ENCODE measurements around the gene LILRB1. TPM values are rescaled to one million over a fixed set of nuclear protein-coding genes. Genes with fewer than 3 reads are reported as not detected.

Gene LILRB1
- total RNA-seq, 1 experiment from 2014 or later = not detected

GRCh38 chr19:54646331-54646841 is 16.1 kb downstream of the LILRB1 start:
- H3K79me2 ChIP-seq (ENCODE audit: low read length) = no peaks in the 10 kb centered on the region
- H3K36me3 ChIP-seq (ENCODE audit: low read depth, low read length) = no peaks in the 10 kb centered on the region
- no peak overlapping the region for H3K27ac ChIP-seq (ENCODE audit: low read length)
- no peaks in the 10 kb centered on the region for H3F3A ChIP-seq (ENCODE audit: low read length, unreplicated experiment)
- DNase-seq (no peak), ATAC-seq (no peak)
- no TSS peak for BruUV-seq (replicated peaks)
- H3K9me2 ChIP-seq (replicated peaks; ENCODE audit: low read length) = no peaks in the 10 kb centered on the region
- TF ChIP-seq EZH2 (IDR thresholded peaks at IDR 0.05; ENCODE audit: low read length, unreplicated experiment) = no peak
- TF ChIP-seq EZH2phosphoT487 (IDR thresholded peaks at IDR 0.05; ENCODE audit: borderline replicate concordance, low read length) = no peak
- TF ChIP-seq CTCF (conservative IDR thresholded peaks at IDR 0.05; ENCODE audit: low read depth, low read length) = no peak
- no peak overlapping the region for H3K9ac ChIP-seq (ENCODE audit: low read length)
- no peak overlapping the region for H3K4me2 ChIP-seq (ENCODE audit: low read length)
- peaks cover 67% of the 10 kb centered on the region for H3K27me3 ChIP-seq (ENCODE audit: low read length)
- ChIA-PET POLR2A (ENCODE audit: unreplicated experiment) (no interaction called here), CTCF (no interaction called here)
- H2AFZ ChIP-seq (ENCODE audit: low read length) = no peak overlapping the region
- intact Hi-C loops (cut with micrococcal nuclease) = no loop called here
- no peaks in the 10 kb centered on the region for H3K9me3 ChIP-seq (ENCODE audit: low read length)
- no peaks in the 10 kb centered on the region for H4K20me1 ChIP-seq (ENCODE audit: low read length)
- no peaks in the 10 kb centered on the region for H3K4me1 ChIP-seq (ENCODE audit: insufficient read depth, low read length)
- H3K4me3 ChIP-seq (ENCODE audit: low read length) = no peak overlapping the region

- Histone ChIP-seq H3K9me2 (replicated peaks; ENCODE audit: low read length) (no peaks in the 10 kb centered on the region), H3K79me2 (ENCODE audit: low read length) (no peaks in the 10 kb centered on the region), H3K4me2 (ENCODE audit: low read length) (no peak overlapping the region), H3K9ac (ENCODE audit: low read length) (no peak overlapping the region), H4K20me1 (ENCODE audit: low read length) (no peaks in the 10 kb centered on the region), H3K36me3 (ENCODE audit: low read depth, low read length) (no peaks in the 10 kb centered on the region), H3K4me1 (ENCODE audit: insufficient read depth, low read length) (no peaks in the 10 kb centered on the region), H3K27ac (ENCODE audit: low read length) (no peak overlapping the region), H3K4me3 (ENCODE audit: low read length) (no peak overlapping the region), H3F3A (ENCODE audit: low read length, unreplicated experiment) (no peaks in the 10 kb centered on the region), H3K27me3 (ENCODE audit: low read length) (peaks cover 51% of the 10 kb centered on the region), H2AFZ (ENCODE audit: low read length) (no peak overlapping the region), H3K9me3 (ENCODE audit: low read length) (no peaks in the 10 kb centered on the region)
- DNase-seq = no peak
- no peak for ATAC-seq
- BruUV-seq (replicated peaks) = no TSS peak
- intact Hi-C loops (cut with micrococcal nuclease) = no loop called here
- CTCF ChIA-PET = no interaction called here
- no peak for TF ChIP-seq EZH2 (IDR thresholded peaks at IDR 0.05; ENCODE audit: low read length, unreplicated experiment)
- no peak for TF ChIP-seq EZH2phosphoT487 (IDR thresholded peaks at IDR 0.05; ENCODE audit: borderline replicate concordance, low read length)
- no peak for TF ChIP-seq CTCF (conservative IDR thresholded peaks at IDR 0.05; ENCODE audit: low read depth, low read length)
- POLR2A ChIA-PET (ENCODE audit: unreplicated experiment) = no interaction called here
These were observed 17.8 kb downstream of the LILRB1 start for GRCh38 chr19:54648129-54648528.

GRCh38 chr19:54650108-54650655 is 19.9 kb downstream of the LILRB1 start:
- Histone ChIP-seq H3K79me2 (ENCODE audit: low read length) (no peaks in the 10 kb centered on the region), H3K9me3 (ENCODE audit: low read length) (no peaks in the 10 kb centered on the region), H4K20me1 (ENCODE audit: low read length) (no peaks in the 10 kb centered on the region), H3K4me2 (ENCODE audit: low read length) (no peak overlapping the region), H3K27ac (ENCODE audit: low read length) (no peak overlapping the region), H2AFZ (ENCODE audit: low read length) (no peak overlapping the region), H3K27me3 (ENCODE audit: low read length) (peaks cover 53% of the 10 kb centered on the region), H3K4me1 (ENCODE audit: insufficient read depth, low read length) (no peaks in the 10 kb centered on the region), H3K4me3 (ENCODE audit: low read length) (no peak overlapping the region), H3K9ac (ENCODE audit: low read length) (no peak overlapping the region), H3F3A (ENCODE audit: low read length, unreplicated experiment) (no peaks in the 10 kb centered on the region), H3K36me3 (ENCODE audit: low read depth, low read length) (no peaks in the 10 kb centered on the region), H3K9me2 (replicated peaks; ENCODE audit: low read length) (no peaks in the 10 kb centered on the region)
- ATAC-seq (no peak), DNase-seq (no peak)
- TF ChIP-seq EZH2phosphoT487 (IDR thresholded peaks at IDR 0.05; ENCODE audit: borderline replicate concordance, low read length) (no peak), CTCF (conservative IDR thresholded peaks at IDR 0.05; ENCODE audit: low read depth, low read length) (no peak), EZH2 (IDR thresholded peaks at IDR 0.05; ENCODE audit: low read length, unreplicated experiment) (no peak)
- POLR2A ChIA-PET (ENCODE audit: unreplicated experiment) = no interaction called here
- BruUV-seq (replicated peaks) = no TSS peak
- CTCF ChIA-PET = no interaction called here
- intact Hi-C loops (cut with micrococcal nuclease) = no loop called here
